Lung (tissue), 12 donors: Measurements from ENCODE around the gene CORO1C. TPM values are rescaled to one million over a fixed set of nuclear protein-coding genes. Genes with fewer than 3 reads are reported as not detected.

ENCODE experiments used
- ATAC-seq: fragments of 200-7000 bp; cut with Tn5 transposase; one replicate; pipeline ENCODE4 v1.9.1; 2020; ENCODE audit warnings: moderate number of reproducible peaks; ENCODE audit not compliant: insufficient read depth, low FRiP score
- DNase-seq, 3 donors: peaks; one replicate each; pipeline ENCODE4 v3.0.0-alpha.2; 2013 to 2017
- H3K27ac ChIP-seq, 2 donors: one replicate each; pipeline ENCODE4 v1.5.1; 2013; ENCODE audit warnings: mild to moderate bottlenecking in 2 of 2, moderate library complexity in 2 of 2, control low read depth in 1 of 2, inconsistent platforms in 1 of 2, low read depth in 1 of 2, low read length in 1 of 2
- H3K27me3 ChIP-seq, 3 donors: one replicate each; pipeline ENCODE4 v1.5.1; 2013; ENCODE audit warnings: low read length in 2 of 3; ENCODE audit not compliant: control insufficient read depth in 3 of 3, insufficient read depth in 3 of 3
- H3K36me3 ChIP-seq, 4 donors: one replicate each; pipeline ENCODE4 v1.5.1; 2013; ENCODE audit warnings: low read length in 4 of 4, mild to moderate bottlenecking in 1 of 4, moderate library complexity in 1 of 4; ENCODE audit not compliant: control insufficient read depth in 4 of 4, insufficient read depth in 4 of 4
- H3K4me1 ChIP-seq, 5 donors: one replicate each; pipeline ENCODE4 v1.5.1; 2013; ENCODE audit warnings: low read length in 5 of 5, mild to moderate bottlenecking in 2 of 5, moderate library complexity in 1 of 5; ENCODE audit not compliant: control insufficient read depth in 5 of 5, insufficient read depth in 5 of 5
- H3K4me3 ChIP-seq: one replicate; pipeline ENCODE4 v1.5.1; 2013; ENCODE audit warnings: mild to moderate bottlenecking, control low read depth, moderate library complexity
- H3K9ac ChIP-seq, 2 donors: one replicate each; pipeline ENCODE4 v1.5.1; 2013; ENCODE audit warnings: low read length in 2 of 2, control low read depth in 1 of 2; ENCODE audit not compliant: insufficient read depth in 1 of 2
- H3K9me3 ChIP-seq, 4 donors: one replicate each; pipeline ENCODE4 v1.5.1; 2013; ENCODE audit warnings: low read length in 3 of 4, mild to moderate bottlenecking in 1 of 4, moderate library complexity in 1 of 4; ENCODE audit not compliant: control insufficient read depth in 4 of 4, insufficient read depth in 3 of 4
- CTCF ChIP-seq: IDR thresholded peaks from 2 replicates; pipeline ENCODE4 v1.5.1; 2012; ENCODE audit warnings: mild to moderate bottlenecking; ENCODE audit errors: control extremely low read depth, extremely low read depth
- WGBS, 2 donors: extraction: QIAGEN DNeasy Blood & Tissue Kit; methylation state at CpG; one replicate each; pipeline ENCODE4 v1.1.7; 2013; 5-methylcytosine and 5-hydroxymethylcytosine counted together
- polyA plus RNA-seq, 2 donors: library from polyadenylated mRNA; stranded (reverse); fragments of 200-250 nt; gene quantifications; one replicate each; pipeline ENCODE4 v1.2.1, GENCODE V29; 2013
- total RNA-seq, 2 donors: library from RNA; depleted of rRNA in 1 of 2; stranded (reverse); fragments of >200 nt in 1 of 2; gene quantifications; one replicate each; pipeline ENCODE4 v1.2.1, GENCODE V29; 2014 to 2021
- donor health status: control.
- donor health status: control.
- donor health status: Bipolar disorder and iron deficiency.
- donor health status: healthy.
- donor health status: DM: yes; HTN: yes; CAD: no.

The CORO1C gene
- total and polyA plus RNA-seq, 4 donors = 36.4 to 227 (median 105) TPM

DNA sequence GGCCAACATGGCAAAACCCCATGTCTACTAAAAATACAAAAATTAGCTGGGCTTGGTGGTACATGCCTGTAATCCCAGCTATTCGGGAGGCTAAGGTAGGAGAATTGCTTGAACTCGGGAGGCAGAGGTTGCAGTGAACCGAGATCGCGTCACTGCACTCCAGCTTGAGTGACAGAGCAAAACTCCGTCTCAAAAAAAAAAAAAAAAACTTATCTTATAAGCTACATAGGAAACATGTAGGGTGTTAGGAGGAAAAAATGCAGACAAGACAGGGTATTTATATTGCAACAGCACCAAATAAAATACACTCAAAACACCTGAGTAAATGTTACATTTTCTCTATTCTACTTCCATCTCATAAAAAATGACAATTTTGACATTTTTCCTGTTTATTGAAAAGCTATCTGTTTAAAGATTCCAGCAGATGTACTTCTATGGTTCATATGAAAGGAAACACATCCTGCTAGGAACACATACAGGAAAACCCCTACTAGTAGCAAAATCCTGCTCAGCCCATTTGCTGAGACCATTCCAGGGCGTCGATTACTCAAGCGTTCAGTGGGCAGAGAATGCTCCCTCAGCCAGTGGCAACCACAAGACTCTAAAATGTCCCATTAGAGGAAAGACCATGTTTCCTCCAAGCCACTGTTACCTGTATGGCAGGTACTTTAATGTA, 19.7 kb downstream of the CORO1C start:
- Histone ChIP-seq H3K4me3 (no peak overlapping the region), H3K9me3 (no peaks in the 10 kb centered on the region), H3K9ac (no peak overlapping the region), H3K27ac (peak overlapping the region in 1 of 2 donors; percentile 12), H3K27me3 (no peaks in the 10 kb centered on the region), H3K36me3 (peaks cover 0 to 1% (median 0%) of the 10 kb centered on the region in 4 donors), H3K4me1 (peaks cover 0 to 16% (median 14%) of the 10 kb centered on the region in 5 donors)
- ATAC-seq (no peak), DNase-seq (no peak)
- TF ChIP-seq CTCF = no peak
- 73 to 76% methylated on average over 9 of the region's 9 CpGs for WGBS, 2 donors

- H3K4me1 ChIP-seq = peaks cover 0 to 16% (median 14%) of the 10 kb centered on the region in 5 donors
- H3K27ac ChIP-seq = no peak overlapping the region
Measured at GRCh38 chr12:108709697-108710096, 21.6 kb downstream of the CORO1C start.

GRCh38 chr12:108704527-108704926, 26.8 kb downstream of the CORO1C start:
- ATAC-seq (no peak), DNase-seq (no peak)
- Histone ChIP-seq H3K27ac (no peak overlapping the region), H3K27me3 (no peaks in the 10 kb centered on the region), H3K9ac (no peak overlapping the region), H3K9me3 (no peaks in the 10 kb centered on the region), H3K4me3 (no peak overlapping the region), H3K36me3 (peaks cover 0 to 6% (median under 1%) of the 10 kb centered on the region in 4 donors), H3K4me1 (peaks cover 0 to 41% (median 30%) of the 10 kb centered on the region in 5 donors)
- 84 to 86% methylated on average over 5 of the region's 5 CpGs for WGBS, 2 donors
- TF ChIP-seq CTCF = no peak

More at GRCh38 chr12:108709697-108710096, 21.6 kb downstream of the CORO1C start:
- H3K9ac ChIP-seq = peak overlapping the region in 1 of 2 donors; percentile 13
- TF ChIP-seq CTCF = no peak
- no peaks in the 10 kb centered on the region for H3K27me3 ChIP-seq
- WGBS, 2 donors = 11 to 33% methylated on average over 1 of the region's 1 CpG
- no peaks in the 10 kb centered on the region for H3K9me3 ChIP-seq
- DNase-seq = no peak
- no peak for ATAC-seq
- H3K4me3 ChIP-seq = no peak overlapping the region
- peaks cover 0 to 1% (median 0%) of the 10 kb centered on the region in 4 donors for H3K36me3 ChIP-seq
